GM12892 (cell line): ENCODE measurements around the gene PRR36.
"Not testable (repeated sequence)": the region's sequence is repeated elsewhere in the genome, so short reads cannot be mapped to it uniquely, and the experiment has no call there.

Experiments
- DNase-seq: peaks from one replicate; pipeline ENCODE4 v3.0.0; 2011; ENCODE audit not compliant: insufficient read length
- FAIRE-seq: peaks from 2 replicates; lab custom pipeline; 2011; peaks lifted over from hg19 to GRCh38; lab: Jason Lieb, UNC
- POLR2A ChIP-seq: IDR thresholded peaks from 2 replicates; pipeline ENCODE4 v1.6.1; 2011; ENCODE audit warnings: low read depth, low read length, control low read depth
- POLR2AphosphoS5 ChIP-seq: IDR thresholded peaks from 2 replicates; pipeline ENCODE4 v1.6.1; 2011; ENCODE audit warnings: low read depth, low read length, control low read depth
- TAF1 ChIP-seq: IDR thresholded peaks from 2 replicates; pipeline ENCODE4 v1.6.1; 2011; ENCODE audit warnings: low read depth, mild to moderate bottlenecking, control low read depth, low read length, borderline replicate concordance

The PRR36 gene

DNA sequence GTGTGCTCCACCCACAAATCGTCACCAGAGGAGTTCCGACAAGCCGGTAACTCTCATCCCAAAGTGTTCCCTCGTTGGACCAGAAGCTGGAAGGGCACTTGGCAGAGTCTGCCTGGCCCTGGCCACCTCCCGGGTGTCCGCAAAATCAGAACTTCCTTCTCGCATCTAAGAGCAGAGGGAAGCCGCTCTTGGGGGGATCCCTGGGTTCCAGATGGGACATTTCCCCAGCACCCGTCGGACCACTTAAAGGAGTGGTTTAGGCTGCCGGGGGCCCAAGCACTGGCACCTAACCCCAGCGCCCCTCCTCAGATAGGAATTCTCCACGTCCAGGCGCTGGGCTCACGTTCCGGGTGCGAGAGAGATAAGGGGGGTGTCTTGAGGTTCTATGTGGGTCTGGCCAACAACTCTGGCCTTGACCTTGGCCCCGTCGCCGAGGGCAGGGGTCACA is 28.6 kb upstream of the PRR36 start:
- no peak for TF ChIP-seq TAF1
- TF ChIP-seq POLR2AphosphoS5 = no peak
- TF ChIP-seq POLR2A = no peak
- no peak for FAIRE-seq
- DNase-seq = no peak

GRCh38 chr19:7901337-7901736 is 27.1 kb upstream of the PRR36 start:
- FAIRE-seq (no peak), DNase-seq (no peak)

GRCh38 chr19:7900931-7901330 is 26.7 kb upstream of the PRR36 start:
- DNase-seq (no peak), FAIRE-seq (no peak)
- no peak for TF ChIP-seq TAF1
- no peak for TF ChIP-seq POLR2A
- no peak for TF ChIP-seq POLR2AphosphoS5

More at GRCh38 chr19:7901337-7901736, 27.1 kb upstream of the PRR36 start:
- TF ChIP-seq TAF1 (no peak), POLR2A (no peak), POLR2AphosphoS5 (no peak)

DNA sequence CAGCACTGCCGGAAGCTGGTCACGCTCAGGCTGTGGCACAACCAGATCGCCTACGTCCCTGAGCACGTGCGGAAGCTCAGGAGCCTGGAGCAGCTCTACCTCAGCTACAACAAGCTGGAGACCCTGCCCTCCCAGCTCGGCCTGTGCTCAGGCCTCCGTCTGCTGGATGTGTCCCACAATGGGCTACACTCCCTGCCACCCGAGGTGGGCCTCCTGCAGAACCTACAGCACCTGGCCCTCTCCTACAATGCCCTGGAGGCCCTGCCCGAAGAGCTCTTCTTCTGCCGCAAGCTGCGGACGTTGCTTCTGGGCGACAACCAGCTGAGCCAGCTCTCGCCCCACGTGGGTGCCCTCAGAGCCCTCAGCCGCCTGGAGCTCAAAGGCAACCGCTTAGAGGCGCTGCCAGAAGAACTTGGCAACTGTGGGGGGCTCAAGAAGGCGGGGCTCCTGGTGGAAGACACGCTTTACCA is 26.2 kb upstream of the PRR36 start:
- FAIRE-seq (no peak), DNase-seq (no peak)
- TF ChIP-seq POLR2A = no peak
- no peak for TF ChIP-seq POLR2AphosphoS5
- no peak for TF ChIP-seq TAF1

DNA sequence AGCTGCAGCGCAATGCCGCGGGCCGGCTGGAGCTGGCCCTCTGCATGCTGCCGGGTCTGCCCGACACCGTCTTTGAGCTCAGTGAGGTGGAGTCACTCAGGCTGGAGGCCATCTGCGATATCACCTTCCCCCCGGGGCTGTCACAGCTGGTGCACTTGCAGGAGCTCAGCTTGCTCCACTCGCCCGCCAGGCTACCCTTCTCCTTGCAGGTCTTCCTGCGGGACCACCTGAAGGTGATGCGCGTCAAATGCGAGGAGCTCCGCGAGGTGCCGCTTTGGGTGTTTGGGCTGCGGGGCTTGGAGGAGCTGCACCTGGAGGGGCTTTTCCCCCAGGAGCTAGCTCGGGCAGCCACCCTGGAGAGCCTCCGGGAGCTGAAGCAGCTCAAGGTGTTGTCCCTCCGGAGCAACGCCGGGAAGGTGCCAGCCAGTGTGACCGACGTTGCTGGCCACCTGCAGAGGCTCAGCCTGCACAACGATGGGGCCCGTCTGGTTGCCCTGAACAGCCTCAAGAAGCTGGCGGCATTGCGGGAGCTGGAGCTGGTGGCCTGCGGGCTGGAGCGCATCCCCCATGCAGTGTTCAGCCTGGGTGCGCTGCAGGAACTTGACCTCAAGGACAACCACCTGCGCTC is 25.7 kb upstream of the PRR36 start:
- DNase-seq (no peak), FAIRE-seq (no peak)
- TF ChIP-seq POLR2A = no peak
- no peak for TF ChIP-seq TAF1
- TF ChIP-seq POLR2AphosphoS5 = no peak

DNA sequence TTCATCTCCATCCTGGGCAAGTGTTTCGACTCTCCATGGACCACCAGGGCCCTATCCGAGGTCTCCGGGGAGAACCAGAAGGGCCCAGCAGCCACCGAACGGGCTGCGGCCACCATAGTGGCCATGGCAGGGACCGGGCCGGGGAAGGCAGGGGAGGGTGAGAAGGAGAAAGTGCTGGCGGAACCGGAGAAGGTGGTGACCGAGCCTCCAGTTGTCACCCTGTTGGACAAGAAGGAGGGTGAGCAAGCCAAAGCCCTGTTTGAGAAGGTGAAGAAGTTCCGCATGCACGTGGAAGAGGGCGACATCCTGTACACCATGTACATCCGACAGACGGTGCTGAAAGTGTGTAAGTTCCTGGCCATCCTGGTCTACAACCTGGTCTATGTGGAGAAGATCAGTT is 24.8 kb upstream of the PRR36 start:
- DNase-seq (no peak), FAIRE-seq (no peak)
- TF ChIP-seq TAF1 (no peak), POLR2AphosphoS5 (no peak), POLR2A (no peak)

GRCh38 chr19:7897292-7897691 is 23.1 kb upstream of the PRR36 start:
- DNase-seq = no peak
- TF ChIP-seq POLR2A = no peak
- TF ChIP-seq TAF1 = no peak
- no peak for TF ChIP-seq POLR2AphosphoS5
- FAIRE-seq = no peak

DNA sequence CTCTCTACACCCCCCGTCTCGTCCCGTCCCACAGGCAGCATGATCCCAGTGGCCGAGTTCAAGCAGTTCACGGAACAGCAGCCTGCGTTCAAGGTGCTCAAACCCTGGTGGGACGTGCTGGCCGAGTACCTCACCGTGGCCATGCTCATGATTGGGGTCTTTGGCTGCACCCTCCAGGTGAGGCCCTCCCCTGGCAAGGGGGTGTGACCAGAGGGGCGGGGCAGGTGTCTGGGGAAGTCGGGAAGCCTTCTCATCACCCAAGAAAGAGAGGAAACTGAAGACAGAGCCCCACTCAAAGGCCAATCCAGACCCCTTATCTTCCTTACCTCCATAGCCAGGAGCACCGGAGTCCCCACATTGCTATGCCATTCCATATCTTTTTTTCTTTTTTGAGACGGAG is 21.4 kb upstream of the PRR36 start:
- no peak for FAIRE-seq
- no peak for DNase-seq
- no peak for TF ChIP-seq POLR2A
- TF ChIP-seq TAF1 = no peak
- TF ChIP-seq POLR2AphosphoS5 = no peak

- no peak for DNase-seq
- no peak for TF ChIP-seq POLR2AphosphoS5
- TF ChIP-seq POLR2A = no peak
- no peak for TF ChIP-seq TAF1
- no peak for FAIRE-seq
Measured at GRCh38 chr19:7894612-7895309, 20.6 kb upstream of the PRR36 start.

DNA sequence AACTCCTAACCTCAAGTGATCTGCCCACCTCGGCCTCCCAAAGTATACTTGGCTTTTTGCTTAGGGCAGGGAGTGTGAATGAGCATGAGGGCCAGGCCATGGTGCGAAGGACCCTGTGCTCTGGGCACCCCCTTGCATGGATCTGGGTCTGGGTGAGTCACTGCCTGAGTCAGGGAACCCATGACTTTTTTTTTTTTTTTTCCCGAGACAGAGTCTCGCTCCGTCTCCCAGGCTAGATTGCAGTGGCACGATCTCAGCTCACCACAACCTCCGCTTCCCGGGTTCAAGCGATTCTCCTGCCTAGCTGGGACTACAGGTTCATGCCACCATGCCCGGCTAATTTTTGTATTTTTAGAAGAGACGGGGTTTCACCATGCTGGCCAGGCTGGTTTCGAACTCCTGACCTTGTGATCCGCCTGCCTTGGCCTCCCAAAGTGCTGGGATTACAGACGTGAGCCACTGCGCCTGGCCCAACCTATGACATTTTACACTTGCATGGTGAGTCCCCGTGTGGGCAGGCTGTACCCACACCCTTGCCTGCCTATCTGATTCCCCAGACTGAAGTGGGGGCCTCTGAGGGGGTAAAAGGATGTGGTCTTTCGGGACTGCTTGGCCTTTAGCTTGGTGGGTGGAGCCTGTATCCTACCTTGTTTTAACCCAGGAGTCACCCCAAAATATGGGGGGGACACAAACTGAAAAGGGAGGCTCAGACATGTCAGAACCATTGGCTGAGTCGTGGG is 19.3 kb upstream of the PRR36 start:
- not testable (repeated sequence) for DNase-seq, FAIRE-seq

- no peak for DNase-seq
- no peak for FAIRE-seq
- no peak for TF ChIP-seq TAF1
- no peak for TF ChIP-seq POLR2AphosphoS5
- no peak for TF ChIP-seq POLR2A
Measured at GRCh38 chr19:7888826-7889217, 14.6 kb upstream of the PRR36 start.
